IMR-90 (cell line): Measurements from ENCODE around the gene COL4A5. TPM values are rescaled to one million over a fixed set of nuclear protein-coding genes. Genes with fewer than 3 reads are reported as not detected.
A peak's percentile ranks its signal among the peaks of the same experiment; 100 is the strongest.

Experiments
- ATAC-seq: fragments of 200-7000 bp; cut with Tn5 transposase; 2 replicates; pipeline ENCODE4 v1.9.1; 2020; ENCODE audit warnings: low read depth, mild to moderate bottlenecking, moderate library complexity
- BruUV-seq: library from RNA; stranded (reverse); fragments of 400-500 nt; replicated peaks from 2 replicates; lab custom pipeline; 2021; lab: Mats Ljungman, UMichigan
- CTCF ChIA-PET: fragments of 300-600 bp; formaldehyde crosslinking; extraction: SDS; loops from one replicate; lab custom pipeline; 2021; ENCODE audit warnings: antibody characterized with exemption; lab: Yijun Ruan, JAX
- POLR2A ChIA-PET: fragments of 300-600 bp; sonication (Branson Sonifier 250); formaldehyde crosslinking; loops from one replicate; lab custom pipeline; 2022; ENCODE audit warnings: antibody characterized with exemption; ENCODE audit not compliant: unreplicated experiment; lab: Charles Lee
- DNase-seq: peaks from one replicate; pipeline ENCODE4 v3.0.0; 2013
- H2AFZ ChIP-seq: replicated peaks from 2 replicates; pipeline ENCODE3; 2013; ENCODE audit warnings: low read length, mild to moderate bottlenecking; ENCODE audit not compliant: poor library complexity
- H2AK5ac ChIP-seq: 2 replicates; pipeline ENCODE4 v1.6.1; 2013; ENCODE audit warnings: low read depth, low read length, inconsistent platforms
- H2AK9ac ChIP-seq: replicated peaks from 2 replicates; pipeline ENCODE3; 2013; ENCODE audit warnings: mild to moderate bottlenecking, low read depth, low read length, moderate library complexity; ENCODE audit not compliant: poor library complexity
- H2BK120ac ChIP-seq: 2 replicates; pipeline ENCODE4 v1.6.1; 2013; ENCODE audit warnings: low read depth, low read length, inconsistent platforms
- H2BK15ac ChIP-seq: 3 replicates; pipeline ENCODE4 v1.6.1; 2013; ENCODE audit warnings: low read depth, low read length, inconsistent platforms
- H2BK20ac ChIP-seq: 2 replicates; pipeline ENCODE4 v1.6.1; 2013; ENCODE audit warnings: low read depth, mild to moderate bottlenecking, inconsistent platforms, low read length, moderate library complexity
- H2BK5ac ChIP-seq: 2 replicates; pipeline ENCODE4 v1.6.1; 2013; ENCODE audit warnings: mild to moderate bottlenecking, low read depth, low read length, inconsistent platforms; ENCODE audit not compliant: poor library complexity, severe bottlenecking
- H3K14ac ChIP-seq: replicated peaks from 2 replicates; pipeline ENCODE4 v1.6.1; 2013; ENCODE audit warnings: low read depth, low read length, inconsistent platforms
- H3K18ac ChIP-seq: 2 replicates; pipeline ENCODE4 v1.6.1; 2013; ENCODE audit warnings: low read depth, low read length, control low read depth
- H3K23ac ChIP-seq: 2 replicates; pipeline ENCODE4 v1.6.1; 2013; ENCODE audit warnings: low read depth, low read length, inconsistent platforms
- H3K27ac ChIP-seq: 2 replicates; pipeline ENCODE4 v1.5.1; 2013; ENCODE audit warnings: mild to moderate bottlenecking, control low read depth, low read length; ENCODE audit not compliant: insufficient read depth
- H3K27me3 ChIP-seq: 2 replicates; pipeline ENCODE4 v1.6.1; 2013; ENCODE audit warnings: low read length; ENCODE audit not compliant: control insufficient read depth, insufficient read depth
- H3K36me3 ChIP-seq: 2 replicates; pipeline ENCODE4 v1.6.1; 2013; ENCODE audit warnings: low read length, mixed read lengths; ENCODE audit not compliant: control insufficient read depth, insufficient read depth
- H3K4ac ChIP-seq: 2 replicates; pipeline ENCODE4 v1.6.1; 2013; ENCODE audit warnings: low read depth, low read length, inconsistent platforms
- H3K4me1 ChIP-seq: 2 replicates; pipeline ENCODE4 v1.6.1; 2013; ENCODE audit warnings: low read length, mixed read lengths; ENCODE audit not compliant: control insufficient read depth, insufficient read depth
- H3K4me2 ChIP-seq: 2 replicates; pipeline ENCODE4 v1.6.1; 2013; ENCODE audit warnings: low read depth, mild to moderate bottlenecking, control low read depth, low read length, moderate library complexity
- H3K4me3 ChIP-seq: 2 replicates; pipeline ENCODE4 v1.5.1; 2013; ENCODE audit warnings: low read depth, mild to moderate bottlenecking, control low read depth, low read length, moderate library complexity; ENCODE audit not compliant: insufficient read depth
- H3K56ac ChIP-seq: 2 replicates; pipeline ENCODE4 v1.6.1; 2013; ENCODE audit warnings: low read length, inconsistent platforms; ENCODE audit not compliant: insufficient read depth; ENCODE audit errors: extremely low read depth
- H3K79me1 ChIP-seq, 2 experiments: 2 replicates each; pipeline ENCODE4 v1.6.1; 2013; ENCODE audit warnings: low read length in 2 of 2, inconsistent platforms in 1 of 2, low read depth in 1 of 2
- H3K9ac ChIP-seq: 2 replicates; pipeline ENCODE4 v1.6.1; 2013; ENCODE audit warnings: low read depth, low read length, control low read depth
- H3K9me1 ChIP-seq: 2 replicates; pipeline ENCODE4 v1.6.1; 2013; ENCODE audit warnings: low read length, inconsistent platforms; ENCODE audit not compliant: insufficient read depth
- H3K9me3 ChIP-seq: 2 replicates; pipeline ENCODE4 v1.6.1; 2013; ENCODE audit warnings: low read length; ENCODE audit not compliant: control insufficient read depth, insufficient read depth
- H4K20me1 ChIP-seq: 2 replicates; pipeline ENCODE4 v1.6.1; 2013; ENCODE audit warnings: low read length, inconsistent platforms; ENCODE audit not compliant: insufficient read depth
- H4K5ac ChIP-seq: 2 replicates; pipeline ENCODE4 v1.6.1; 2013; ENCODE audit warnings: mild to moderate bottlenecking, low read depth, low read length, control low read depth
- H4K8ac ChIP-seq, 2 experiments: 2 replicates each; pipeline ENCODE4 v1.6.1; 2013; ENCODE audit warnings: low read depth in 2 of 2, low read length in 2 of 2, control low read depth in 1 of 2, inconsistent platforms in 1 of 2
- H4K91ac ChIP-seq: 2 replicates; pipeline ENCODE4 v1.6.1; 2013; ENCODE audit warnings: low read depth, low read length, inconsistent platforms; ENCODE audit not compliant: insufficient read depth
- MAFK ChIP-seq: IDR thresholded peaks from 2 replicates; pipeline ENCODE4 v1.6.1; 2012; ENCODE audit warnings: low read depth, low read length, improper control_type of control experiment
- NFE2L2 ChIP-seq: fragments of 150-350 bp; IDR thresholded peaks from 2 replicates; pipeline ENCODE4 v1.6.1; 2016; ENCODE audit warnings: low read depth, mild to moderate bottlenecking, low read length
- RFX5 ChIP-seq: IDR thresholded peaks from 2 replicates; pipeline ENCODE4 v1.8.0; 2012; ENCODE audit warnings: low read depth, mild to moderate bottlenecking, low read length, moderate library complexity
- WGBS, 2 experiments: methylation state at CpG; one replicate each; pipeline versions ENCODE4 v1.1.5 to v1.1.7; 2013; ENCODE audit warnings: missing lambda C conversion rate in 2 of 2; ENCODE audit not compliant: insufficient read length in 1 of 2; ENCODE audit errors: extremely low coverage in 2 of 2; 5-methylcytosine and 5-hydroxymethylcytosine counted together
- dilution Hi-C: fragments of 300-500 bp; cut with HindIII; formaldehyde crosslinking; loops from one replicate; pipeline ENCODE4 v1.14.3; 2018; ENCODE audit warnings: low sequenced_read_pairs; ENCODE audit not compliant: unreplicated experiment
- in situ Hi-C: fragments of 300-500 bp; cut with MboI; formaldehyde crosslinking; loops from 3 replicates; pipeline ENCODE4 v1.14.3; 2019; ENCODE audit warnings: low sequenced_read_pairs, inconsistent platforms, mixed read lengths
- intact Hi-C: fragments of 100-400 bp; cut with micrococcal nuclease; formaldehyde crosslinking; loops from 2 replicates; pipeline ENCODE4 v1.10.0; 2022
- polyA plus RNA-seq, 3 experiments: library from polyadenylated mRNA; depleted of rRNA; stranded (reverse); fragments of >200 nt; gene quantifications; 2 replicates each; pipeline ENCODE4 v1.2.3, GENCODE V29; 2012; ENCODE audit warnings: low replicate concordance in 1 of 3
- total RNA-seq: library from RNA; depleted of rRNA; stranded (reverse); fragments of >200 nt; gene quantifications from 2 replicates; pipeline ENCODE4 v1.2.3, GENCODE V29; 2012

The COL4A5 gene
- total and polyA plus RNA-seq, 2 of the 4 experiments (the other 2 are of a cell fraction): 16.3 to 26.6 TPM

DNA sequence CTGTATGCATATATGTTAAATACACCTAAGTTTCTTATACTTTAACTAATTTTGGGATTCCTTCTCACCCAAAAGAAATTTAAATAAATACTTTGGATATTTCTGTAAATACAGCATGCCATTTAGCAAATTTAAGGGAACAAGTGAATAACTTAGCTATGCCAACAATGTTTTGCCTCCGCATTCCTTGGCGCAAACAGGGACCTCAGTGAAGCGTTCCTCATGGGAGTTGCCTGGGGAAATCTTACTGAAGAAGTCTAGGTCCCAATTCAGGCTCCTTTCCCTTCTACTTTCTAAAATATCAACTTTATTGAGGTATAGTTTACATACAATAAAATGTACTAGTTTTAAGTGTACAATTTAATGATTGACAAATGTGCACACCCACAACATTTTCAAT is 25.0 kb downstream of the COL4A5 start:
- ATAC-seq: peak; percentile 72
- Histone ChIP-seq H3K9me1 (no peaks in the 10 kb centered on the region; the same call in none of the 2 replicates), H3K4me1 (no peaks in the 10 kb centered on the region), H4K5ac (no peak overlapping the region), H4K20me1 (no peaks in the 10 kb centered on the region; the same call in 1 of the 2 replicates), H3K18ac (no peak overlapping the region), H3K9ac (no peak overlapping the region), H2BK120ac (0 out of 2 replicates have a peak overlapping the region, but pooled peaks have one; percentile 8), H2AK5ac (no peak overlapping the region), H4K91ac (no peak overlapping the region), H3K4ac (no peak overlapping the region), H2BK15ac (no peak overlapping the region), H2AFZ (no peak overlapping the region), H2BK5ac (no peak overlapping the region), H2AK9ac (no peak overlapping the region), H3K14ac (no peak overlapping the region), H3K27me3 (no peaks in the 10 kb centered on the region), H3K9me3 (no peaks in the 10 kb centered on the region), H2BK20ac (no peak overlapping the region), H3K23ac (no peak overlapping the region), H3K4me3 (no peak overlapping the region), H3K79me1 (peaks cover 0 to 7% of the 10 kb centered on the region in 2 experiments; a peak in 1 of 4 replicates), H3K27ac (no peak overlapping the region), H3K56ac (no peak overlapping the region), H4K8ac (no peak overlapping the region; a peak in 1 of 4 replicates), H3K4me2 (no peak overlapping the region), H3K36me3 (0 out of 2 replicates have a peak, but pooled peaks cover 2% of the 10 kb centered on the region)
- intact Hi-C loops: no loop called here
- dilution Hi-C loops: no loop called here
- POLR2A ChIA-PET: no interaction called here
- WGBS, 2 experiments: no CpG with 5 or more reads among the region's 3 CpGs
- CTCF ChIA-PET: no interaction called here
- TF ChIP-seq MAFK: no peak
- TF ChIP-seq NFE2L2: no peak
- TF ChIP-seq RFX5: no peak
- in situ Hi-C loops: no loop called here
- BruUV-seq: no TSS peak
- no peak for DNase-seq
